DMS114 treated with DMSO at 0.1 percent for 48 hours (cell line): ENCODE data around the gene PTPA.
"Not testable (repeated sequence)": the region's sequence is repeated elsewhere in the genome, so short reads cannot be mapped to it uniquely, and the experiment has no call there.

ENCODE experiments used
- DNase-seq: peaks from one replicate; lab custom pipeline; 2025; ENCODE audit not compliant: unreplicated experiment; lab: John Stamatoyannopoulos, UW

The PTPA gene

GRCh38 chr9:129151469-129151868 lies 40.3 kb downstream of the PTPA start:
- DNase-seq = no peak

- DNase-seq = no peak
Observed at GRCh38 chr9:129154866-129155477, 43.8 kb downstream of the PTPA start.

- DNase-seq = no peak
Observed at GRCh38 chr9:129156163-129156562, 44.9 kb downstream of the PTPA start.

GRCh38 chr9:129160712-129161533 lies 49.7 kb downstream of the PTPA start:
- no peak for DNase-seq

GRCh38 chr9:129161534-129161837 lies 50.3 kb downstream of the PTPA start:
- no peak for DNase-seq

- DNase-seq = no peak
Observed at GRCh38 chr9:129162497-129163197, 51.4 kb downstream of the PTPA start.

- not testable (repeated sequence) for DNase-seq
Observed at GRCh38 chr9:129163198-129163670, 52.0 kb downstream of the PTPA start.

GRCh38 chr9:129163753-129164152 lies 52.5 kb downstream of the PTPA start:
- no peak for DNase-seq

GRCh38 chr9:129164246-129164930 lies 53.2 kb downstream of the PTPA start:
- DNase-seq = no peak

- DNase-seq = no peak
Observed at GRCh38 chr9:129165198-129165597, 54.0 kb downstream of the PTPA start.

- no peak for DNase-seq
Observed at GRCh38 chr9:129166623-129167557, 55.7 kb downstream of the PTPA start.

- no peak for DNase-seq
Observed at GRCh38 chr9:129170229-129170628, 59.0 kb downstream of the PTPA start.

- DNase-seq = no peak
Observed at GRCh38 chr9:129171993-129172751, 61.0 kb downstream of the PTPA start.

- DNase-seq = no peak
Observed at GRCh38 chr9:129172816-129173215, 61.6 kb downstream of the PTPA start.

GRCh38 chr9:129173296-129174101 lies 62.3 kb downstream of the PTPA start:
- no peak for DNase-seq

GRCh38 chr9:129174102-129174723 lies 63.0 kb downstream of the PTPA start:
- DNase-seq = peak; percentile 63

GRCh38 chr9:129174724-129175514 lies 63.7 kb downstream of the PTPA start:
- peak; percentile 71 for DNase-seq

- no peak for DNase-seq
Observed at GRCh38 chr9:129175515-129175824, 64.3 kb downstream of the PTPA start.
